Neural crest cell (in vitro differentiated cells): ENCODE measurements around the gene P2RX2. TPM values are rescaled to one million over a fixed set of nuclear protein-coding genes. Genes with fewer than 3 reads are reported as not detected.
A peak's percentile ranks its signal among the peaks of the same experiment; 100 is the strongest.
"Not testable (repeated sequence)": the region's sequence is repeated elsewhere in the genome, so short reads cannot be mapped to it uniquely, and the experiment has no call there.

Experiments
- DNase-seq: peaks from one replicate; pipeline ENCODE4 v3.0.0; 2021; ENCODE audit warnings: low read depth, mixed read lengths, low spot score
- H3K27ac Mint-ChIP-seq: one replicate; pipeline ENCODE4 v1.8.0; 2021; ENCODE audit warnings: mild to moderate bottlenecking, mixed read lengths; ENCODE audit not compliant: unreplicated experiment
- H3K27me3 Mint-ChIP-seq: 2 replicates; pipeline ENCODE4 v1.8.0; 2021; ENCODE audit warnings: low read depth, mild to moderate bottlenecking, mixed read lengths
- H3K36me3 Mint-ChIP-seq: 2 replicates; pipeline ENCODE4 v1.8.0; 2021; ENCODE audit warnings: low read depth, mild to moderate bottlenecking, mixed read lengths
- H3K4me1 Mint-ChIP-seq: 2 replicates; pipeline ENCODE4 v1.8.0; 2021; ENCODE audit warnings: mixed read lengths
- H3K4me3 Mint-ChIP-seq: one replicate; pipeline ENCODE4 v1.8.0; 2021; ENCODE audit warnings: mild to moderate bottlenecking, mixed read lengths
- H3K9me3 Mint-ChIP-seq: 2 replicates; pipeline ENCODE4 v1.8.0; 2021; ENCODE audit warnings: mixed read lengths
- total RNA-seq: library from RNA; stranded (reverse); gene quantifications from 2 replicates; pipeline ENCODE4 v1.2.1, GENCODE V29; 2021
- TF ChIP-seq, protein P1 (sequence below): fragments of 200-600 bp; sonication (generic); conservative IDR thresholded peaks from 2 replicates; pipeline ENCODE4 v1.5.0; 2021; ENCODE audit warnings: antibody characterized with exemption, mild to moderate bottlenecking

The P2RX2 gene
- total RNA-seq, 1 donor from 2014 or later: not detected

DNA sequence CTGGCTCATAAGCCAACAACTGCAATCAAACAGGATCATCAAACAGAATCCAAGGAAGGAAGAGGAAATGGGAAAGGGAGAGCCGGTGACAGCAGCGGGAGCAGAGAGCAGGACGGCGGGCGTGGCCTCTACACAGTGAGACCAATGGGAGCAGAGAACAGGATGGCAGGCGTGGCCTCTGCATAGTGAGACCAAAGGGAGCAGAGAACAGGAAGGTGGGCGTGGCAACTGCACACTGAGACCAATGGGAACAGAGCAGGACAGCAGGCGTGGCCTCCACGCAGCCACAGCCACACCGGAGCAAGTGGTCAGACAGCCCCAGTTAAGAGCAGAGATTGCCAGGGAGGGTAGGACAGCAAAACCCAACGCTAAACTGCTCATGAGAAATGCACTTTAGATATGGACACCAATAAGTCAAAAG is 24.6 kb upstream of the P2RX2 start:
- peak overlapping the region; percentile 75 for H3K4me3 Mint-ChIP-seq
- H3K4me1 Mint-ChIP-seq: peaks cover 21% of the 10 kb centered on the region
- no peak overlapping the region for H3K27ac Mint-ChIP-seq
- H3K36me3 Mint-ChIP-seq: no peaks in the 10 kb centered on the region
- TF ChIP-seq, protein P1, sequence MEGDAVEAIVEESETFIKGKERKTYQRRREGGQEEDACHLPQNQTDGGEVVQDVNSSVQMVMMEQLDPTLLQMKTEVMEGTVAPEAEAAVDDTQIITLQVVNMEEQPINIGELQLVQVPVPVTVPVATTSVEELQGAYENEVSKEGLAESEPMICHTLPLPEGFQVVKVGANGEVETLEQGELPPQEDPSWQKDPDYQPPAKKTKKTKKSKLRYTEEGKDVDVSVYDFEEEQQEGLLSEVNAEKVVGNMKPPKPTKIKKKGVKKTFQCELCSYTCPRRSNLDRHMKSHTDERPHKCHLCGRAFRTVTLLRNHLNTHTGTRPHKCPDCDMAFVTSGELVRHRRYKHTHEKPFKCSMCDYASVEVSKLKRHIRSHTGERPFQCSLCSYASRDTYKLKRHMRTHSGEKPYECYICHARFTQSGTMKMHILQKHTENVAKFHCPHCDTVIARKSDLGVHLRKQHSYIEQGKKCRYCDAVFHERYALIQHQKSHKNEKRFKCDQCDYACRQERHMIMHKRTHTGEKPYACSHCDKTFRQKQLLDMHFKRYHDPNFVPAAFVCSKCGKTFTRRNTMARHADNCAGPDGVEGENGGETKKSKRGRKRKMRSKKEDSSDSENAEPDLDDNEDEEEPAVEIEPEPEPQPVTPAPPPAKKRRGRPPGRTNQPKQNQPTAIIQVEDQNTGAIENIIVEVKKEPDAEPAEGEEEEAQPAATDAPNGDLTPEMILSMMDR: no peak
- no peaks in the 10 kb centered on the region for H3K9me3 Mint-ChIP-seq
- DNase-seq: peak; percentile 89
- peaks cover 39% of the 10 kb centered on the region for H3K27me3 Mint-ChIP-seq

DNA sequence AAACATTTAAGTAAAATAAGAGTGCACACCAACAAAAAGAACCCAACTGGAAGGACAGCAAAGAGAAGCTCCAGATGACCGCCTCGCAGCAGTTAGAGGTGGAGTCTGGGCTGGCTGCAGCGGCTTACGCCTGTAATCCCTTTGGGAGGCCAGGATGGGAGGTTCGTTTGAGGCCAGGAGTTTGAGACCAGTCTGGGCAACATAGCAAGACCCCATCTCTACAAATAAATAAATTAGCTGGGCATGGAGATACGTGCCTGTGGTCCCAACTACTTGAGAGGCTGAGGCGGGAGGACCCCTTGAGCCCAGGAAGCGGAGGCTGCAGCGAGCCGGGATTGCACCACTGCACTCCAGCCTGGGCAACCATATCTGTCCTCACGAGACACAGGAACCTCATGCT is 23.4 kb upstream of the P2RX2 start:
- Mint-ChIP-seq H3K36me3 (no peaks in the 10 kb centered on the region), H3K4me3 (no peak overlapping the region), H3K4me1 (peaks cover 23% of the 10 kb centered on the region), H3K9me3 (no peaks in the 10 kb centered on the region), H3K27ac (no peak overlapping the region), H3K27me3 (peaks cover 38% of the 10 kb centered on the region)
- TF ChIP-seq, protein P1: no peak
- no peak for DNase-seq

DNA sequence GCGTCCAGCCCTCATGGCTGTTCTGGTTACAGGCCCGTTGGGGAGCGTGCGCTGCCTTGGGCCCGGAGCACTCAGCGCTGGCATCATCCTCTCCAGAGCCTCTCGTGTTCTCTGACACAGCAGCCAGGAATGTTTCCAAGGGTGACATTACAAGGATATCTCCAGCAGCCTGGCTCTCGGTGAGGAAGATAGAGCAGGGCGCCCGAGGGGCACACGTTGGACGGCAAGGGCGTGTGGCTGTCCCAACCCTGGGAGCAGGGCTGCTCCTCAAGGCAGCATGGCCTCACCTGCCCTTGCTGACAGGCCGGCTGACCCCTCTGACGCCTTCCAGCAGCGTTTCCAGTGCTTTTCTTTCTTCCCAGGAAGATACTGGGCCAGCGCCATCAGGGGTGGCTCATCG is 22.6 kb upstream of the P2RX2 start:
- TF ChIP-seq, protein P1: no peak
- DNase-seq: no peak
- Mint-ChIP-seq H3K27me3 (peaks cover 42% of the 10 kb centered on the region), H3K9me3 (no peaks in the 10 kb centered on the region), H3K4me1 (peaks cover 31% of the 10 kb centered on the region), H3K27ac (no peak overlapping the region), H3K36me3 (no peaks in the 10 kb centered on the region), H3K4me3 (peak overlapping the region; percentile 77)

DNA sequence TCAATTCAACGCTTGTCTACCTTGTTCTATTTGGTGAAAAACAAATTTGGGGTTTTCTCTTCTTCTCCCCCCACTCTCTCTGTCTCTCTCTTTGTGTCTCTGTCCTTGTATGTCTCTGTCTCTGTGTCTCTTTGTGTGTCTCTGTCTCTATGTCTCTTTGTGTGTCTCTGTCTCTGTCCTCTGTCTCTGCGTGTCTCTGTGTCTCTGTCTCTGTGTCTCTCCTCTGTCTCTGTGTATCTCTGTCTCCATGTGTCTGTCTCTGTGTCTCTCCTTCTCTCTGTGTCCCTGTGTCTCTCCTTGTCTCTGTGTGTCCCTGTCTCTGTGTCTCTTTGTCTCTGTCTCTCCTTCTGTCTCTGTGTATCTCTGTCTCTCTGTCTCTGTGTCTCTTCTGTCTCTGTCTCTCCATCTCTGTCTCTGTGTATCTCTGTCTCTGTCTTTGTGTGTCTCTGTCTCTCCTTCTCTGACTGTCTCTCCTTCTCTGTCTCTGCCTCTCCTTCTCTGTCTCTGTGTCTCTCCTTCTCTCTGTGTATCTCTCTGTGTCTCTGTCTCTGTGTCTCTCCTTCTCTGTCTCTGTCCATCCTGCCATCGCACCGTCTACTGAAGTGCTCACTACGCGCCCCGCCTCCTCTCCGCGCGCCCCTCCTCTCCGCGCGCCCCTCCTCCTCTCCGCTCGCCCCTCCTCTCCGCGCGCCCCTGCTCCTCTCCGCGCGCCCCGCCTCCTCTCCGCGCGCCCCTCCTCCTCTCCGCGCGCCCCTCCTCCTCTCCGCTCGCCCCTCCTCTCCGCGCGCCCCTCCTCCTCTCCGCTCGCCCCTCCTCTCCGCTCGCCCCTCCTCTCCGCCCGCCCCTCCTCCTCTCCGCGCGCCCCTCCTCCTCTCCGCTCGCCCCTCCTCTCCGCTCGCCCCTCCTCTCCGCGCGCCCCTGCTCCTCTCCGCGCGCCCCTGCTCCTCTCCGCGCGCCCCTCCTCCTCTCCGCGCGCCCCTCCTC is 21.0 kb upstream of the P2RX2 start:
- H3K36me3 Mint-ChIP-seq: no peaks in the 10 kb centered on the region
- TF ChIP-seq, protein P1: no peak
- peaks cover 43% of the 10 kb centered on the region for H3K27me3 Mint-ChIP-seq
- H3K4me1 Mint-ChIP-seq: peaks cover 38% of the 10 kb centered on the region
- peak; percentile 59 for DNase-seq
- H3K4me3 Mint-ChIP-seq: peak overlapping the region; percentile 69
- no peak overlapping the region for H3K27ac Mint-ChIP-seq
- no peaks in the 10 kb centered on the region for H3K9me3 Mint-ChIP-seq

DNA sequence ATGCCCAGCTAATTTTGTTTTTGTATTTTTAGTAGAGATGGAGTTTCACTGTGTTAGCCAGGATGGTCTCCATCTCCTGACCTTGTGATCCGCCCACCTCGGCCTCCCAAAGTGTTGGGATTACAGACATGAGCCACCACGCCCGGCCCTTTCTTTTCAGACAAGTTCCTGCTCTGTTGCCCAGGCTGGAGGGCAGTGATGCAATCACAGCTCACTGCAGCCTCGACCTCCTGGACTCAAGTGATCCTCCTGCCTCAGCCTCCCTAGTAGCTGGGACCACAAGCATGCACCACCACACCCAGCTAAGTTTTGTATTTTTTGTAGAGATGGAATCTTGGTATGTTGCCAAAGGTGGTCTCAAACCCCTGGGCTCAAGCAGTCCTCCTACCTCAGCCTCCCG is 19.1 kb upstream of the P2RX2 start:
- Mint-ChIP-seq H3K27me3 (peaks cover 40% of the 10 kb centered on the region), H3K4me3 (peak overlapping the region; percentile 74), H3K4me1 (peaks cover 36% of the 10 kb centered on the region)
- H3K9me3 Mint-ChIP-seq, H3K27ac Mint-ChIP-seq, DNase-seq, H3K36me3 Mint-ChIP-seq: not testable (repeated sequence)
